ENCODE results near the gene ATP2B3.

DNA sequence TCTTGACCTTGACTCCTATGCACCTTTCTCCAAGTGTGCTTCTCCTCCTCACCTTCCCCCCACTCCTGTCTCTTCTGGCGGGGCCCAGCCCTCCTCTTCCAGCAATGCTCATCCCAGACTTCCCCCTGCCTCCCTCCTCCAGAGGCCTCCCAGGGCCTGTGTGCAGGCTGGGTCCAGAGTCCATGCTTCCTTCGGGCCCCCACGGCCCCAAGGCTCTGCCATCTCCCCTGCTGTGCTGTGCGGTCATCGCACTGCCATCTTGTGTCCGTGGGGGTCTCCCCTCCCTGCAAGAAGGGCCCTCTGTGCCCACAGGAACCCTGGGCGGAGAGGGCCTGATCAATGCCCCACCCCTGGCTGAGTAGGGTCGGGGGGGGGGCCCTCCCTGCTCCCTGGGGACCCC lies 27.3 kb downstream of the ATP2B3 start:
- TF ChIP-seq, protein P1, sequence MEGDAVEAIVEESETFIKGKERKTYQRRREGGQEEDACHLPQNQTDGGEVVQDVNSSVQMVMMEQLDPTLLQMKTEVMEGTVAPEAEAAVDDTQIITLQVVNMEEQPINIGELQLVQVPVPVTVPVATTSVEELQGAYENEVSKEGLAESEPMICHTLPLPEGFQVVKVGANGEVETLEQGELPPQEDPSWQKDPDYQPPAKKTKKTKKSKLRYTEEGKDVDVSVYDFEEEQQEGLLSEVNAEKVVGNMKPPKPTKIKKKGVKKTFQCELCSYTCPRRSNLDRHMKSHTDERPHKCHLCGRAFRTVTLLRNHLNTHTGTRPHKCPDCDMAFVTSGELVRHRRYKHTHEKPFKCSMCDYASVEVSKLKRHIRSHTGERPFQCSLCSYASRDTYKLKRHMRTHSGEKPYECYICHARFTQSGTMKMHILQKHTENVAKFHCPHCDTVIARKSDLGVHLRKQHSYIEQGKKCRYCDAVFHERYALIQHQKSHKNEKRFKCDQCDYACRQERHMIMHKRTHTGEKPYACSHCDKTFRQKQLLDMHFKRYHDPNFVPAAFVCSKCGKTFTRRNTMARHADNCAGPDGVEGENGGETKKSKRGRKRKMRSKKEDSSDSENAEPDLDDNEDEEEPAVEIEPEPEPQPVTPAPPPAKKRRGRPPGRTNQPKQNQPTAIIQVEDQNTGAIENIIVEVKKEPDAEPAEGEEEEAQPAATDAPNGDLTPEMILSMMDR (IDR thresholded peaks at IDR 0.05): no peak
- TF ChIP-seq POLR2AphosphoS5 (IDR thresholded peaks at IDR 0.05): no peak
